HUDEP-2 (cell line): Measurements from ENCODE around the gene IRF9.

ENCODE experiments used
- DNase-seq, 76 experiments: peaks; one replicate each; lab custom pipeline; 2025; ENCODE audit not compliant: unreplicated experiment in 76 of 76; lab: John Stamatoyannopoulos, UW

IRF9 gene

GRCh38 chr14:24130717-24131548 is 30.1 kb upstream of the IRF9 start:
- peak in 1 of 76 experiments; percentile 9 for DNase-seq

GRCh38 chr14:24131549-24131966 is 29.5 kb upstream of the IRF9 start:
- no peak for DNase-seq

GRCh38 chr14:24132061-24132685 is 28.9 kb upstream of the IRF9 start:
- DNase-seq, result no peak

GRCh38 chr14:24132976-24133375 is 28.1 kb upstream of the IRF9 start:
- no peak for DNase-seq

DNA sequence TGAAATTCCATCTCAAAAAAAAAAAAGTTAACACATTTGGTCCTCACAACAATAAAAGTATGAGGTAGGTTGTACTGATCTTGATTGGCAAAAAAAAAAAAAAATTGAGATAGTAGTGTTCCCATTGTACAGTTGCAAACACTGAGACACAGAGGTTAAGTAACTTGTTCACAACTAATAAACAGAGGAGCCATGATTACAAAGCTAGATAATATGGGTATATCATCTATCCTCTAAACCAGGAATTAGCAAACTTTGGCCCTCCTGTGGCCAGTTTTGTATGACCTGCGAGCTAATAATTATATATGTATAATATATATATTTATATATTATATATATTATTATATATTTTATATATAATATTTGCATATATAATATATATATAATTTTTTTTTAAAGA is 27.3 kb upstream of the IRF9 start:
- no peak for DNase-seq

DNA sequence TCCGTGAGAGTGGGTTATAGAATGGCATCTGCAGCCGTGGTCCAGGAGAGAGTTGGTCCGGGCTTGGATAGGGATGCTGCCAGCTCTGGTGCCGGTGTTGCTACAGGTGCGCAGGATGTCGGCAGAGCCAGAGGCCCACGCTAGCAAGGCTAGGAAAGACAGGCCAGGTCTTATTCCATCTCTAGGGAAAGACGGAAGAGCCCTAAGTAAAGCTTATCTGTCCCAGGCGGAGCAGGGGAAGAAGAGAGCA is 25.6 kb upstream of the IRF9 start:
- no peak for DNase-seq

GRCh38 chr14:24135834-24136683 is 25.0 kb upstream of the IRF9 start, which contains the start of gene PSME1:
TSS of gene PSME1 (plus strand) at chr14:24136194. CDS start at chr14:24136263, 69 bp downstream.
- peak in 74 of 76 experiments; percentile 21 to 95 (median 86) for DNase-seq

GRCh38 chr14:24136684-24137528 is 24.2 kb upstream of the IRF9 start:
- no peak for DNase-seq

DNA sequence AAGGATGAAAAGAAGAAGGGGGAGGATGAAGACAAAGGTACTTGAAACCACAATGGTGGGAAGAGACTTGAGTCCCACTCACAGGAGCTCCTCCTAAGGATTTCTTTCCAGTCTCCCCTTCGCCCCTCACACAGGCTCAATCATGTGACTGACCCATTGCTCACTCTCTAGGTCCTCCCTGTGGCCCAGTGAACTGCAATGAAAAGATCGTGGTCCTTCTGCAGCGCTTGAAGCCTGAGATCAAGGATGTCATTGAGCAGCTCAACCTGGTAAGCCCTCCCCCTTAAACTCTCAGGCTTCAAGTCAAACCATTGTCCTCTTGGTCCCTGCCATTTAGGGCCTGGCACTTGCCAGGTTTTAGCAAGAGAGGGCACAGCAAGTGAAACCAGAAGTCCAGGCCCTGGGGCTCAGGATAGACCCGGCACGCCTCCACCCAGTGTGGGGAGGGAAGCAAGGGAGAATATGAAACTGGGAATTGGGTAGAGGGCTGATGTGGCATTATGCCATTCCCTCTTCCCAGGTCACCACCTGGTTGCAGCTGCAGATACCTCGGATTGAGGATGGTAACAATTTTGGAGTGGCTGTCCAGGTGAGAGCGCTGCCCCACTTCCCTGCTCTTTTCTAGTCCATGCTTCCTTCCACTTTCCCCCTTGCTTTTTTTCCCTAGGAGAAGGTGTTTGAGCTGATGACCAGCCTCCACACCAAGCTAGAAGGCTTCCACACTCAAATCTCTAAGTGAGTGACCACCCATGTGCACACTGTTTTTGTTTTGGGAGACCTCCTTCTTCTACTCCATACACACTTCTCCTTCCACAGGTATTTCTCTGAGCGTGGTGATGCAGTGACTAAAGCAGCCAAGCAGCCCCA is 23.3 kb upstream of the IRF9 start:
- DNase-seq, result no peak

GRCh38 chr14:24138396-24139271 is 22.4 kb upstream of the IRF9 start:
- no peak for DNase-seq

DNA sequence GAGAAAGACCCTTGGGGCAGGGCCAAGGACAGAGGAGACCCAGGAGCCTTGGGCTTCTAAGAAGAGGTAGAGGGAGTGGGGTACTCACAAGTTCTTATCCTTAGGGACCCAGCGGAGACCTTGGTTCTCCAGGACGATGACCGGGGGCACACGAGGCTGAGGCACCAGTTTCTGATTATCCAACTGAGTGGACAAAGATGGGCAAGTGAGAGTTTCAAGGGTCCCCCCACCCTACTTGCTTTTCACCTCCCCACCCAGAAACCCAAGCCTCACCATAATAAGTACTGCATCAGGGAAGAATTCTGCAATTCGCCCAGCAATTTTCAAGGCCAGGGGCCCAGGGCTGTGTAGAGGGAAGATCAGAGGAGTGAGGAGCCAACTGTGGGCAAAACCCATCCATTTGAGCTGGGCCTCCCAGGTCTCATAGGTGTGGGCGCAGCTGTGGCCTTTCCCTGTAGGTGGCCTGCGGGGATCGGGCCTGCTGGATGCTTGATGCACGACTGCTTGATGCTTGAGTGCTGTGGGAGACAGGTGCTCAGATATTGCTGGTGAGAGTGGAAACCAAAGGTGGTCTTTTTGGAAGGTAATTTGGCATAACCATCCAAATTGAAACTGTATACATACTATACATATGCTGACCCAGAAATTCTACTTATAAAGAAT is 21.7 kb upstream of the IRF9 start:
- peak in 1 of 76 experiments; percentile 5 for DNase-seq

GRCh38 chr14:24141097-24141880 is 19.8 kb upstream of the IRF9 start, which contains the start of gene EMC9:
TSS of gene EMC9 (minus strand) at chr14:24141591. CDS start at chr14:24141304, 287 bp downstream.
- DNase-seq, result peak; percentile 87 to 100 (median 99)

- DNase-seq, result no peak
Observed at GRCh38 chr14:24143511-24143910, 17.6 kb upstream of the IRF9 start.

DNA sequence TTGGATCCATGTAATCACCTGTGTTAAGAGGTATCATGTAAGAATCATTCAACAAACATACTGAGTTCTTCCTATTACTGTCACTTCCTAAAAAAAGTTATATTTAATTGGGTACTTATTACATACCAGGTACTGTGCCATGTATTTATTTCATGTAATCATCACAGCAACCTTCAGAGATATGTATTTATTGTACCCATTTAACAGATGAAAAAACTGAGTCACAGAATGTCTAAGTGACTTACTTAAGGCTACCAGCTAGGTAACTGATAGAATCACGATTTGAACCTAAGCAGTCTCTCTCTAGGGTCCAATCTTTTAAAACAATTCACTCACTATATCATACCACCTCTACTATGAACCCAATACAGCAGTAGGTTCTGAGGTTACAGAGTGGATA is 16.6 kb upstream of the IRF9 start:
- no peak for DNase-seq

GRCh38 chr14:24145219-24145618 is 15.8 kb upstream of the IRF9 start:
- DNase-seq, result no peak

DNA sequence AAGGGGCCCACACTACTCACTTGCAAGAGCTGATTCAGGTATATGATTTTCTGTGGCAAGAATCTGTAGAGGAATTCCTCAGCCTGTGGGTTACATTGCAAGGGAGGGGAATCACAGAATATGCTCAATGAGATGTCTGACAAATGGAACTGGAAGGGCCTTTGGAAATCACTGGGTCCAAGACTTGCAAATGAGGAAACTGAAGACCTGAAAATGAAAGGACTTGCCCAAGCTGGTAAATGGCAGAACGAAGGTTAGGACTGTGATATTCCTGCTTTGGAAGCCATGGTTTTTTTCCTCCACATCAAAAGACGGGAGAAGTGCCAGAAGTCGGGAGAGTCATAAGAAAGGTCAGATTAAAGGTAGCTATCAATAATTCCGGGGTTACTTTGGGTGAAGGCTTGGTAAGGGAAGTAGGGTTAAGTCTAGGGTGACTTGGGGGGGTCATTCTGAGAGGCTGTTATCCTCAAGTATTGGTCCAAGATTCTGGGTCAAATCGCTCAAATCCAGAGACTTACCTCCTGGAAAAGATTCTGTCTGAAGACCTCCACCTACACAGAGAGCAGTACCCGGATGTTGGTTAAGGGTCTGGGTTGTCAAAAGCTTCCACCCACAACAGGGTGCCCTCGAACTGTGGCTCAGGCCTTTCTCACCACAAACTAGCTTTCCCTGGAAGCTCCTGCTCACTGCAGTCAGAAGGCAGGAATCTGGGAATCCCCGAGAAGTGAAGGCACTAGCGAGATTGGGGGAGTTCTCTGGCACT is 15.2 kb upstream of the IRF9 start:
- no peak for DNase-seq
